ENCODE results near the gene MAPK14. TPM values are rescaled to one million over a fixed set of nuclear protein-coding genes. Genes with fewer than 3 reads are reported as not detected.

The MAPK14 gene
- total and polyA plus RNA-seq, 10 of the 15 experiments (the other 5 are each of a cell fraction or from before 2014, with no cell fraction given), result 12.5 to 59.5 (median 43.0) TPM

DNA sequence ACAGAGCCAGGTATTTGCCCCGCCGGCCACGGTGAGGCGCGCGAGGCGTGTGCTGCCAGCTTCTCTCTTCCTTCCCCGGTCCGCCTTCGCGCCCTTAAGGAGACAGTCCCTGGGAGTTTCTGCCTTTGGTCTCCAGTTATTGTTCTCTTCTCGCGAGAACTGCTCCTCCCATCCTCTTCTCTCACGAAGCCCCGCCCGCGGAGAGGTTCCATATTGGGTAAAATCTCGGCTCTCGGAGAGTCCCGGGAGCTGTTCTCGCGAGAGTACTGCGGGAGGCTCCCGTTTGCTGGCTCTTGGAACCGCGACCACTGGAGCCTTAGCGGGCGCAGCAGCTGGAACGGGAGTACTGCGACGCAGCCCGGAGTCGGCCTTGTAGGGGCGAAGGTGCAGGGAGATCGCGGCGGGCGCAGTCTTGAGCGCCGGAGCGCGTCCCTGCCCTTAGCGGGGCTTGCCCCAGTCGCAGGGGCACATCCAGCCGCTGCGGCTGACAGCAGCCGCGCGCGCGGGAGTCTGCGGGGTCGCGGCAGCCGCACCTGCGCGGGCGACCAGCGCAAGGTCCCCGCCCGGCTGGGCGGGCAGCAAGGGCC, at the start of gene MAPK14 (continued):
- TF ChIP-seq, protein P1, sequence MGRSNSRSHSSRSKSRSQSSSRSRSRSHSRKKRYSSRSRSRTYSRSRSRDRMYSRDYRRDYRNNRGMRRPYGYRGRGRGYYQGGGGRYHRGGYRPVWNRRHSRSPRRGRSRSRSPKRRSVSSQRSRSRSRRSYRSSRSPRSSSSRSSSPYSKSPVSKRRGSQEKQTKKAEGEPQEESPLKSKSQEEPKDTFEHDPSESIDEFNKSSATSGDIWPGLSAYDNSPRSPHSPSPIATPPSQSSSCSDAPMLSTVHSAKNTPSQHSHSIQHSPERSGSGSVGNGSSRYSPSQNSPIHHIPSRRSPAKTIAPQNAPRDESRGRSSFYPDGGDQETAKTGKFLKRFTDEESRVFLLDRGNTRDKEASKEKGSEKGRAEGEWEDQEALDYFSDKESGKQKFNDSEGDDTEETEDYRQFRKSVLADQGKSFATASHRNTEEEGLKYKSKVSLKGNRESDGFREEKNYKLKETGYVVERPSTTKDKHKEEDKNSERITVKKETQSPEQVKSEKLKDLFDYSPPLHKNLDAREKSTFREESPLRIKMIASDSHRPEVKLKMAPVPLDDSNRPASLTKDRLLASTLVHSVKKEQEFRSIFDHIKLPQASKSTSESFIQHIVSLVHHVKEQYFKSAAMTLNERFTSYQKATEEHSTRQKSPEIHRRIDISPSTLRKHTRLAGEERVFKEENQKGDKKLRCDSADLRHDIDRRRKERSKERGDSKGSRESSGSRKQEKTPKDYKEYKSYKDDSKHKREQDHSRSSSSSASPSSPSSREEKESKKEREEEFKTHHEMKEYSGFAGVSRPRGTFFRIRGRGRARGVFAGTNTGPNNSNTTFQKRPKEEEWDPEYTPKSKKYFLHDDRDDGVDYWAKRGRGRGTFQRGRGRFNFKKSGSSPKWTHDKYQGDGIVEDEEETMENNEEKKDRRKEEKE (IDR thresholded peaks at IDR 0.05), result no peak
- TF ChIP-seq SREBF2 (IDR thresholded peaks at IDR 0.05; ENCODE audit: low read length) (no peak), BMI1 (IDR thresholded peaks at IDR 0.05; ENCODE audit: borderline replicate concordance) (no peak), ZNF622 (IDR thresholded peaks at IDR 0.05) (no peak), ZZZ3 (IDR thresholded peaks at IDR 0.05; ENCODE audit: control insufficient read depth, insufficient read length, low read depth) (no peak), PML (IDR thresholded peaks at IDR 0.05; ENCODE audit: low read length) (peak; percentile 84; the same call in 1 of the 2 replicates), ZSCAN29 (IDR thresholded peaks at IDR 0.05) (no peak), SMAD5 (IDR thresholded peaks at IDR 0.05; ENCODE audit: low read depth) (peak; percentile 59; the same call in 1 of the 2 replicates), SIX5 (IDR thresholded peaks at IDR 0.05; ENCODE audit: low read depth, low read length, severe bottlenecking) (peak; percentile 36), SMAD1 (IDR thresholded peaks at IDR 0.05; ENCODE audit: low read depth, partially characterized antibody) (no peak), CBX5 (IDR thresholded peaks at IDR 0.05; ENCODE audit: low read depth) (peak; percentile 86), BCL11A (IDR thresholded peaks at IDR 0.05; ENCODE audit: low read depth, low read length) (no peak), ZNF274 (IDR thresholded peaks at IDR 0.05; ENCODE audit: insufficient read depth, insufficient read length) (no peak), WRNIP1 (IDR thresholded peaks at IDR 0.05; ENCODE audit: borderline replicate concordance, low read depth, low read length) (peak; percentile 32; the same call in 1 of the 2 replicates)
- TF ChIP-seq, protein P2, sequence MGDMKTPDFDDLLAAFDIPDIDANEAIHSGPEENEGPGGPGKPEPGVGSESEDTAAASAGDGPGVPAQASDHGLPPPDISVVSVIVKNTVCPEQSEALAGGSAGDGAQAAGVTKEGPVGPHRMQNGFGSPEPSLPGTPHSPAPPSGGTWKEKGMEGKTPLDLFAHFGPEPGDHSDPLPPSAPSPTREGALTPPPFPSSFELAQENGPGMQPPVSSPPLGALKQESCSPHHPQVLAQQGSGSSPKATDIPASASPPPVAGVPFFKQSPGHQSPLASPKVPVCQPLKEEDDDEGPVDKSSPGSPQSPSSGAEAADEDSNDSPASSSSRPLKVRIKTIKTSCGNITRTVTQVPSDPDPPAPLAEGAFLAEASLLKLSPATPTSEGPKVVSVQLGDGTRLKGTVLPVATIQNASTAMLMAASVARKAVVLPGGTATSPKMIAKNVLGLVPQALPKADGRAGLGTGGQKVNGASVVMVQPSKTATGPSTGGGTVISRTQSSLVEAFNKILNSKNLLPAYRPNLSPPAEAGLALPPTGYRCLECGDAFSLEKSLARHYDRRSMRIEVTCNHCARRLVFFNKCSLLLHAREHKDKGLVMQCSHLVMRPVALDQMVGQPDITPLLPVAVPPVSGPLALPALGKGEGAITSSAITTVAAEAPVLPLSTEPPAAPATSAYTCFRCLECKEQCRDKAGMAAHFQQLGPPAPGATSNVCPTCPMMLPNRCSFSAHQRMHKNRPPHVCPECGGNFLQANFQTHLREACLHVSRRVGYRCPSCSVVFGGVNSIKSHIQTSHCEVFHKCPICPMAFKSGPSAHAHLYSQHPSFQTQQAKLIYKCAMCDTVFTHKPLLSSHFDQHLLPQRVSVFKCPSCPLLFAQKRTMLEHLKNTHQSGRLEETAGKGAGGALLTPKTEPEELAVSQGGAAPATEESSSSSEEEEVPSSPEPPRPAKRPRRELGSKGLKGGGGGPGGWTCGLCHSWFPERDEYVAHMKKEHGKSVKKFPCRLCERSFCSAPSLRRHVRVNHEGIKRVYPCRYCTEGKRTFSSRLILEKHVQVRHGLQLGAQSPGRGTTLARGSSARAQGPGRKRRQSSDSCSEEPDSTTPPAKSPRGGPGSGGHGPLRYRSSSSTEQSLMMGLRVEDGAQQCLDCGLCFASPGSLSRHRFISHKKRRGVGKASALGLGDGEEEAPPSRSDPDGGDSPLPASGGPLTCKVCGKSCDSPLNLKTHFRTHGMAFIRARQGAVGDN (IDR thresholded peaks at IDR 0.05), result no peak
- TF ChIP-seq, protein P3, sequence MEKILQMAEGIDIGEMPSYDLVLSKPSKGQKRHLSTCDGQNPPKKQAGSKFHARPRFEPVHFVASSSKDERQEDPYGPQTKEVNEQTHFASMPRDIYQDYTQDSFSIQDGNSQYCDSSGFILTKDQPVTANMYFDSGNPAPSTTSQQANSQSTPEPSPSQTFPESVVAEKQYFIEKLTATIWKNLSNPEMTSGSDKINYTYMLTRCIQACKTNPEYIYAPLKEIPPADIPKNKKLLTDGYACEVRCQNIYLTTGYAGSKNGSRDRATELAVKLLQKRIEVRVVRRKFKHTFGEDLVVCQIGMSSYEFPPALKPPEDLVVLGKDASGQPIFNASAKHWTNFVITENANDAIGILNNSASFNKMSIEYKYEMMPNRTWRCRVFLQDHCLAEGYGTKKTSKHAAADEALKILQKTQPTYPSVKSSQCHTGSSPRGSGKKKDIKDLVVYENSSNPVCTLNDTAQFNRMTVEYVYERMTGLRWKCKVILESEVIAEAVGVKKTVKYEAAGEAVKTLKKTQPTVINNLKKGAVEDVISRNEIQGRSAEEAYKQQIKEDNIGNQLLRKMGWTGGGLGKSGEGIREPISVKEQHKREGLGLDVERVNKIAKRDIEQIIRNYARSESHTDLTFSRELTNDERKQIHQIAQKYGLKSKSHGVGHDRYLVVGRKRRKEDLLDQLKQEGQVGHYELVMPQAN (conservative IDR thresholded peaks at IDR 0.05), result peak; percentile 81
- TF ChIP-seq, protein P4, sequence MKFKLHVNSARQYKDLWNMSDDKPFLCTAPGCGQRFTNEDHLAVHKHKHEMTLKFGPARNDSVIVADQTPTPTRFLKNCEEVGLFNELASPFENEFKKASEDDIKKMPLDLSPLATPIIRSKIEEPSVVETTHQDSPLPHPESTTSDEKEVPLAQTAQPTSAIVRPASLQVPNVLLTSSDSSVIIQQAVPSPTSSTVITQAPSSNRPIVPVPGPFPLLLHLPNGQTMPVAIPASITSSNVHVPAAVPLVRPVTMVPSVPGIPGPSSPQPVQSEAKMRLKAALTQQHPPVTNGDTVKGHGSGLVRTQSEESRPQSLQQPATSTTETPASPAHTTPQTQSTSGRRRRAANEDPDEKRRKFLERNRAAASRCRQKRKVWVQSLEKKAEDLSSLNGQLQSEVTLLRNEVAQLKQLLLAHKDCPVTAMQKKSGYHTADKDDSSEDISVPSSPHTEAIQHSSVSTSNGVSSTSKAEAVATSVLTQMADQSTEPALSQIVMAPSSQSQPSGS (IDR thresholded peaks at IDR 0.05; ENCODE audit: low read length), result peak; percentile 66; the same call in 1 of the 2 replicates
- TF ChIP-seq, protein P5, sequence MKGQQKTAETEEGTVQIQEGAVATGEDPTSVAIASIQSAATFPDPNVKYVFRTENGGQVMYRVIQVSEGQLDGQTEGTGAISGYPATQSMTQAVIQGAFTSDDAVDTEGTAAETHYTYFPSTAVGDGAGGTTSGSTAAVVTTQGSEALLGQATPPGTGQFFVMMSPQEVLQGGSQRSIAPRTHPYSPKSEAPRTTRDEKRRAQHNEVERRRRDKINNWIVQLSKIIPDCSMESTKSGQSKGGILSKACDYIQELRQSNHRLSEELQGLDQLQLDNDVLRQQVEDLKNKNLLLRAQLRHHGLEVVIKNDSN (IDR thresholded peaks at IDR 0.05; ENCODE audit: borderline replicate concordance, extremely low read length, insufficient read depth, low read depth, low read length), result no peak
